Measurements from ENCODE around the gene SLC27A3.

SLC27A3 gene

GRCh38 chr1:153801028-153801625 is 25.9 kb downstream of the SLC27A3 start:
- DNase-seq: no peak

- DNase-seq: no peak
Observed at GRCh38 chr1:153801786-153802697, 26.8 kb downstream of the SLC27A3 start.

- no peak for DNase-seq
Observed at GRCh38 chr1:153803470-153804056, 28.4 kb downstream of the SLC27A3 start.

GRCh38 chr1:153804112-153804511 is 28.9 kb downstream of the SLC27A3 start:
- no peak for DNase-seq

GRCh38 chr1:153805042-153805745 is 30.0 kb downstream of the SLC27A3 start:
- DNase-seq: peak; percentile 87

- no peak for DNase-seq
Observed at GRCh38 chr1:153805886-153806719, 30.9 kb downstream of the SLC27A3 start.

GRCh38 chr1:153816283-153816889 is 41.2 kb downstream of the SLC27A3 start:
- DNase-seq: no peak

GRCh38 chr1:153818876-153819275 is 43.7 kb downstream of the SLC27A3 start:
- no peak for DNase-seq

- DNase-seq: no peak
Observed at GRCh38 chr1:153827168-153827964, 52.2 kb downstream of the SLC27A3 start.

Measured in CD4-positive, alpha-beta T cell treated with Interferon gamma for 1 hour (primary cell).